ENCODE results near the gene ABI2. TPM values are rescaled to one million over a fixed set of nuclear protein-coding genes. Genes with fewer than 3 reads are reported as not detected.

The ABI2 gene
- total and polyA plus RNA-seq, 9 donors = 25.0 to 91.6 (median 66.2) TPM

DNA sequence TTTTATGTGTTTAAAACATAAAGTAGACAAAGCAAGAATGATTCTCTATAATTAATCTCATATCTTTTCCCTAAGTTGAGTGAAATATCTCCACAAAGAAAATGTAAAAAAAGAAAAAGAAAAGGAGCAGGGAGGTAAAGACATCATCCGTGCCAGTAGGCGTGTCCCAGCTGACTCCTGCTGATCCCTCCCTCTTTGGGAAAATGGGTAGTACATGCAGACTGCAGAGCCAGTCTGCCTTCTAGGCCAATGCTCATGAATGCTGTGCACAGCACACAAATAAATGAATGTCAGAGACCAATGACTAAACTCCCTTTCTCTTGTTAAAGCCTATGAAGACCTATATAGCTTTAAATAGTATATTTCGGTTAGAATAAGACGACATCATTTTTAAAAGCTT is 142.2 kb downstream of the ABI2 start:
- H3K36me3 ChIP-seq = no peaks in the 10 kb centered on the region
- H3K27me3 ChIP-seq = no peaks in the 10 kb centered on the region
- H3K4me1 ChIP-seq (ENCODE audit: insufficient read depth) = no peaks in the 10 kb centered on the region
- no peak overlapping the region for H3K27ac ChIP-seq
- intact Hi-C loops (cut with DNase I) = no loop called here
- TF ChIP-seq, protein P1, sequence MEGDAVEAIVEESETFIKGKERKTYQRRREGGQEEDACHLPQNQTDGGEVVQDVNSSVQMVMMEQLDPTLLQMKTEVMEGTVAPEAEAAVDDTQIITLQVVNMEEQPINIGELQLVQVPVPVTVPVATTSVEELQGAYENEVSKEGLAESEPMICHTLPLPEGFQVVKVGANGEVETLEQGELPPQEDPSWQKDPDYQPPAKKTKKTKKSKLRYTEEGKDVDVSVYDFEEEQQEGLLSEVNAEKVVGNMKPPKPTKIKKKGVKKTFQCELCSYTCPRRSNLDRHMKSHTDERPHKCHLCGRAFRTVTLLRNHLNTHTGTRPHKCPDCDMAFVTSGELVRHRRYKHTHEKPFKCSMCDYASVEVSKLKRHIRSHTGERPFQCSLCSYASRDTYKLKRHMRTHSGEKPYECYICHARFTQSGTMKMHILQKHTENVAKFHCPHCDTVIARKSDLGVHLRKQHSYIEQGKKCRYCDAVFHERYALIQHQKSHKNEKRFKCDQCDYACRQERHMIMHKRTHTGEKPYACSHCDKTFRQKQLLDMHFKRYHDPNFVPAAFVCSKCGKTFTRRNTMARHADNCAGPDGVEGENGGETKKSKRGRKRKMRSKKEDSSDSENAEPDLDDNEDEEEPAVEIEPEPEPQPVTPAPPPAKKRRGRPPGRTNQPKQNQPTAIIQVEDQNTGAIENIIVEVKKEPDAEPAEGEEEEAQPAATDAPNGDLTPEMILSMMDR (IDR thresholded peaks at IDR 0.05) = no peak
- TF ChIP-seq EP300 (IDR thresholded peaks at IDR 0.05) = no peak
- no peak for TF ChIP-seq POLR2A (IDR thresholded peaks at IDR 0.05)
- no peaks in the 10 kb centered on the region for H3K9me3 ChIP-seq
- WGBS, 3 donors = 77 to 82% (median 78%) methylated on average over 4 of the region's 4 CpGs
- no peak for DNase-seq
- H3K4me3 ChIP-seq = no peak overlapping the region

DNA sequence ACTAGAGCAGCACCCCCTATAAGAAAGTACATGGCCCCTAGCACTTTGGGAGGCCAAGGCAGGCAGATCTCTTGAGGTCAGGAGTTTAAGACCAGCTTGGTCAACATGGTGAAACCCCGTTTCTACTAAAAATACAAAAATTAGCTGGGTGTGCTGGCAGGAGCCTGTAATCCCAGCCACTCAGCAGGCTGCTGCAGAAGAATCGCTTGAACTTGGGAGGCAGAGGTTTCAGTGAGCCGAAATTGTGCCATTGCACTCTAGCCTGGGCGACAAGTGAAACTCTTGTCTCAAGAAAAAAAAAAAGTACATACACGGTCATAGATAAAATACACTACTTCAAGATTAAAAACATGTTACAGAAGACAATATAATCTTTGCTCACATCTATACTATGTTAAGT is 143.1 kb downstream of the ABI2 start:
- no peak overlapping the region for H3K27ac ChIP-seq
- WGBS, 3 donors = 87 to 94% (median 90%) methylated on average over 5 of the region's 5 CpGs
- no peaks in the 10 kb centered on the region for H3K4me1 ChIP-seq (ENCODE audit: insufficient read depth)
- intact Hi-C loops (cut with DNase I) = no loop called here
- no peaks in the 10 kb centered on the region for H3K27me3 ChIP-seq
- no peak for DNase-seq
- no peak overlapping the region for H3K4me3 ChIP-seq
- no peaks in the 10 kb centered on the region for H3K9me3 ChIP-seq
- no peaks in the 10 kb centered on the region for H3K36me3 ChIP-seq
- no peak for TF ChIP-seq EP300 (IDR thresholded peaks at IDR 0.05)
- TF ChIP-seq, protein P1 (IDR thresholded peaks at IDR 0.05) = no peak
- TF ChIP-seq POLR2A (IDR thresholded peaks at IDR 0.05) = no peak

DNA sequence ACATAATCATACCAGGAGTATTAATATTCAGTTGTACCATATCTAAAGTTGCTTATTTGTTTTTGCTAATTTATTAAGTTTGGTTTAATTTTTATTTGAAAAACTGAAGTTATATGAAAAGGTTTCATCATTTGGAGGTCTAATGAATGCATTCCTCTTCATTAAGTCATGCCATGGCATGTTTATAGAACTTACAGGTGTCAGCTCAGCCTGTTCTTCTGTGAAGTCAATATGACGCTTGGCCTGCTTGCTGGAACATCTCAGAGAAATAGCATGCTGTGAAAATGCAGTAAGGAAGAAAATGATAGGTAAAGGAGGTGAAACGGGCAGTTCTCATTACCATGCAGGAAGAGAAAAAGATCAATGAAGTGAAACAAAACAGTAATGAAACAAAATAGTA is 148.7 kb downstream of the ABI2 start:
- no peaks in the 10 kb centered on the region for H3K36me3 ChIP-seq
- H3K4me1 ChIP-seq (ENCODE audit: insufficient read depth) = no peaks in the 10 kb centered on the region
- no peaks in the 10 kb centered on the region for H3K9me3 ChIP-seq
- WGBS, 3 donors = 88 to 93% (median 89%) methylated on average over 2 of the region's 2 CpGs
- H3K4me3 ChIP-seq = no peak overlapping the region
- H3K27me3 ChIP-seq = no peaks in the 10 kb centered on the region
- intact Hi-C loops (cut with DNase I) = no loop called here
- no peak overlapping the region for H3K27ac ChIP-seq
- TF ChIP-seq, protein P1 (IDR thresholded peaks at IDR 0.05) = no peak
- TF ChIP-seq POLR2A (IDR thresholded peaks at IDR 0.05) = no peak
- DNase-seq = no peak

DNA sequence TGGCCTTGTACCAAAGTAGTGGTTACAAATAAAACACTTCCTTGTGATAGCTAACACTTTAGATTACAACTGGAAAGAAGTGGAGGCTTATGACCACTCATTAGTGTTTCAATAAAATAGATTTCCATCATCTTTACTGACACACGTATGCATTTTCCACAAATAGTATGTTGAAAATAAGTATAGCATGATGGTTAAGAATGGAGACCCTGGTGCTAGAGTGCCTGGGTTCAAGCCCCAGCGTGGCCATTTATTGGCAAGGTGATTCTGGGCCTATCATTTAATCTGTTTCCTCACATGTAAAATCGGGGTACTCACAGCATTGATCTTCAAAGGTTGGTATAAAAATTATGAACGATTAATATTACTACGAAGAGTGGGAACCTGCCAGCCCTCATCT is 152.4 kb downstream of the ABI2 start:
- no peaks in the 10 kb centered on the region for H3K4me1 ChIP-seq (ENCODE audit: insufficient read depth)
- no peaks in the 10 kb centered on the region for H3K27me3 ChIP-seq
- 91 to 94% (median 92%) methylated on average over 5 of the region's 5 CpGs for WGBS, 3 donors
- H3K4me3 ChIP-seq = no peak overlapping the region
- TF ChIP-seq EP300 (IDR thresholded peaks at IDR 0.05) (no peak), POLR2A (IDR thresholded peaks at IDR 0.05) (no peak)
- TF ChIP-seq, protein P1 (IDR thresholded peaks at IDR 0.05) = no peak
- intact Hi-C loops (cut with DNase I) = loop anchor here in 1 of 4 donors (10.0 kb wide), 1 partner anchor 334 kb away; no protein-coding TSS in a partner anchor
- no peaks in the 10 kb centered on the region for H3K36me3 ChIP-seq
- H3K27ac ChIP-seq = no peak overlapping the region
- DNase-seq = no peak
- no peaks in the 10 kb centered on the region for H3K9me3 ChIP-seq

Data from ovary (tissue), 9 donors.